Fibroblast of lung (primary cell): ENCODE results near the gene FHIT.

Source experiments
- EZH2 ChIP-seq: IDR thresholded peaks from 2 replicates; pipeline ENCODE4 v1.5.1; 2012; ENCODE audit warnings: low read length, control low read depth, mild to moderate bottlenecking; ENCODE audit errors: missing control alignments
- TF ChIP-seq, protein P1 (sequence below), 2 donors: IDR thresholded peaks in 1 of 2; conservative IDR thresholded peaks in 1 of 2; 1 replicate in 1 of 2; 2 replicates in 1 of 2; pipeline ENCODE4 v1.5.1; 2011 to 2012; ENCODE audit warnings: low read length in 2 of 2, control low read depth in 1 of 2, inconsistent platforms in 1 of 2, low read depth in 1 of 2, mild to moderate bottlenecking in 1 of 2

DNA sequence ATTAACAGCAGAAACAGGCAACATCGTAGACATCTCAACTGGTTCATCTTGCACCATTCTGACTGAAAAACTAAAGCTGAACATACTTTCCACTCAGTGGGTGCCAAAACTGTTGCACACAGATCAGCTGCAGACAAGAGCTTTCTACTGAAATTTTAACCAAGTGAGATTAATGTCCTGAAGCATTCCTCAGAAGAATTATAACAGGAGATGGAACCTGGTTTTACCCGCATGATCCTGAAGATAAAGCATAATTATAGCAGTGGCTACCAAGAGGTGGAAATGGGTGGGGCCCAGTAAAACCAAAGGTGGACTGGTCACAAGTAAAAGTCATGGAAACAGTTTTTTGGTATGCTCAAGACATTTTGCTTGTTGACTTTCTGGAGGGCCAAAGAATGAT is 858.8 kb downstream of the FHIT start:
- TF ChIP-seq, protein P1, sequence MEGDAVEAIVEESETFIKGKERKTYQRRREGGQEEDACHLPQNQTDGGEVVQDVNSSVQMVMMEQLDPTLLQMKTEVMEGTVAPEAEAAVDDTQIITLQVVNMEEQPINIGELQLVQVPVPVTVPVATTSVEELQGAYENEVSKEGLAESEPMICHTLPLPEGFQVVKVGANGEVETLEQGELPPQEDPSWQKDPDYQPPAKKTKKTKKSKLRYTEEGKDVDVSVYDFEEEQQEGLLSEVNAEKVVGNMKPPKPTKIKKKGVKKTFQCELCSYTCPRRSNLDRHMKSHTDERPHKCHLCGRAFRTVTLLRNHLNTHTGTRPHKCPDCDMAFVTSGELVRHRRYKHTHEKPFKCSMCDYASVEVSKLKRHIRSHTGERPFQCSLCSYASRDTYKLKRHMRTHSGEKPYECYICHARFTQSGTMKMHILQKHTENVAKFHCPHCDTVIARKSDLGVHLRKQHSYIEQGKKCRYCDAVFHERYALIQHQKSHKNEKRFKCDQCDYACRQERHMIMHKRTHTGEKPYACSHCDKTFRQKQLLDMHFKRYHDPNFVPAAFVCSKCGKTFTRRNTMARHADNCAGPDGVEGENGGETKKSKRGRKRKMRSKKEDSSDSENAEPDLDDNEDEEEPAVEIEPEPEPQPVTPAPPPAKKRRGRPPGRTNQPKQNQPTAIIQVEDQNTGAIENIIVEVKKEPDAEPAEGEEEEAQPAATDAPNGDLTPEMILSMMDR (conservative IDR thresholded peaks at IDR 0.05 in 1 of 2, IDR thresholded peaks at IDR 0.05 in 1 of 2; ENCODE audit: low read depth in 1 of 2, low read length in 2 of 2), result no peak
- no peak for TF ChIP-seq EZH2
